HG03432 (cell line): ENCODE data around the gene SYT3.
"Not testable (repeated sequence)": the region's sequence is repeated elsewhere in the genome, so short reads cannot be mapped to it uniquely, and the experiment has no call there.

ENCODE experiments used
- ATAC-seq: cut with Tn5 transposase; IDR thresholded peaks from one replicate; pipeline ENCODE4 v1.9.1; 2021; ENCODE audit warnings: mild to moderate bottlenecking, moderate library complexity; ENCODE audit not compliant: unreplicated experiment

Gene SYT3

DNA sequence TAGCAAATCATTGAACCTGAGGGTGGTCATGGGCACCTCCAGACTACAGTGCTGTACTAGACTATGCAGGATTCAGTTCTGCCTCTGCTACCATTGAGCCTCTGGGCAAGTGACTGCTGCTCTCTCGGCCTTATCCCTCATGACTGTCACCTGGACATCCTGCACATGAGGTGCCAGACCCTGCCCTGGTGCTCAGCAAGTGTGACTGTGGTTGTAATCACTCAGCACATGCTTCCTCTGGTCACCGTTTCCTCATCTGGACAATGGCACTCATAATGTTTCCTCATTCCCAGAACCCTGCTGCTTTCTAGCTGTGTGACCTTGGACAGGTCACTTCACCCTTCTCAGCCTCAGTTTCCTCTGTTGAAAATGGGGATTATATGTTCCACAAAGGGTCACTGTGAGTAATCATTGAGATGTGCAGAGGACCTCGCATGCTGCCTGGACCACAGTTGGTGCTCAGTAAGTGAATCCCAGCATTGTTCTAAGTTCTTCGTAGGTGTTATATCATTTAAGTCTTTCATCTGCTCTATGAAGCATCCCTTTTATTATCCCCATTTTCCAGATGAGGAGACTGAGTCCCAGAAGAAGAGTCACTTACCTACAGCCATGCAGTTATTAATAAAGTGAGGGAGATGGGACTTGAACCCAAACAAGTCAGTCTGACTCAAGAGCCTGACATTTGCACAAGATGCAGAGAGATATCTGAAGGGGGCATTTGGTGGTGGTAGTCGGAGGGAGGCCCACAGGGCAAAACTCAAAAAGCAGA, 3.2 kb downstream of the SYT3 start:
- no peak for ATAC-seq

- ATAC-seq: no peak
These were observed 5.7 kb downstream of the SYT3 start for GRCh38 chr19:50633973-50634372.

DNA sequence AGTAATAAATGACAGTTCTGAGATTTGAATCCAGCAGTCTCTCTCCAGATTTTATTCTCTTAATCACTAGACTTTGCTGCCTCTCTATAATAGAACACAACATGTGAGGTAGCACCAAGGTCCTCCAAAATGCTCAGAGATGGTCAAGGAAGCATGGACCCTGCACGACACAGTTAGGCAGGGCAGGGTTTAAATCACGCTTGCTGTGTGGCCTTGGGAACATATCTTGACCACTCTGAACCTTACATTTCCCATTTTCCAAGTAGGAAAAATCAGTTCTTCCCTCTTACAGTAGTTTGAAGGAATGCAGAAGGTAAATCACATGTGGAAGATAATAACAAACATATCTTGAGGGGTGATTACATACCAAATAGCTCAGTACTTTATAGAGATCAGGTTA, 6.3 kb downstream of the SYT3 start:
- ATAC-seq: no peak

DNA sequence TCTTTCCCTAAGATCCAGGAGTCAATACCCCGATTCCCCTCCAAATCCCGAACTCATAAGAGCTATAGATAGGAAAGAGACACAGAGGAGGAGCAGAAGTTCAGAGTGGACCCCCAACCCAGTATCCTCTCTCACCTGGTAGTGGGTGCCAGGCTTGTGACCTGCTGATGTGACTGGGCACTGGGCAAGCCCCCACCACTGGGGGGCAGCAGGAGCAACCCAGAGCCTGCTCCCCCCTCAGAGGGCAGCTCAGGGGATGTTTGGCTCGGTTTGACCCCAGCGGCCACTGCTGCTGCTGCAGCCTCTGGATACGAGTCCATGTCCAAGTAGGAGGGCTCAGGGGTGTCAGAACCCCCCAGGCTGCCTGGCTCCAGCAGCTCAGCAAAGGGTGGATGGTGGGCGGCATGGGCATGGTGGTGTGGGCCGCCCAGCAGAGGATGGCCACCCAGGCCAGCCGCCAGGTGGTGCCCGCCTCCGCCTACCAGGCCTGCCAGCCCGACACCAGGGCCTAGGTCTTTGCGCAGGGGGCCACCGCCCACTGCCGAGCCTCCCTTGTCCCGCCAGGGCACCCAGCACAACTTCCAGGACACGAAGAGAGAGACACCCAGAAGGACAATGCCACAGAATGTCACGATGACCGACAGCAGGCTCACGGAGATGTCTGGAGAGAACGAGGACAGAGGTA, 7.4 kb downstream of the SYT3 start:
- no peak for ATAC-seq

- ATAC-seq: no peak
These were observed 9.9 kb downstream of the SYT3 start for GRCh38 chr19:50629801-50630200.

GRCh38 chr19:50629194-50629593, 10.5 kb downstream of the SYT3 start:
- no peak for ATAC-seq

DNA sequence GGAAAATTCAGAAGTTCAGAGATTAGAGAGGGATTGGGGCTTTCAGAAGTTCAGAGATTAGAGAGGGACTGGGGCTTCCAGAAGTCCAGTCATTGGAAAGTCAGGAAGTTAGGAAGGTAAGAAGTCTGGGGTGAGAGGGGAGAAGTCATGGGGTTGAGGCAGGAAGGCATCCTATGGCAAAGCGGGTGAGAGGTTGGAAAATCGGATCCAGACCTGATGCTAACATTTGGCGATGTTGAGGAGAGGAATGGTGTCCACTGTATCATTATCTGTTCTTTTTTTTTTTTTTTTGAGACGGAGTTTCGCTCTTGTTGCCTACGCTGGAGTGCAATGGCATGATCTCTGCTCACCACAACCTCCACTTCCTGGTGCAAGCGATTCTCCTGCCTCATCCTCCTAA, 11.1 kb downstream of the SYT3 start:
- ATAC-seq: no peak

DNA sequence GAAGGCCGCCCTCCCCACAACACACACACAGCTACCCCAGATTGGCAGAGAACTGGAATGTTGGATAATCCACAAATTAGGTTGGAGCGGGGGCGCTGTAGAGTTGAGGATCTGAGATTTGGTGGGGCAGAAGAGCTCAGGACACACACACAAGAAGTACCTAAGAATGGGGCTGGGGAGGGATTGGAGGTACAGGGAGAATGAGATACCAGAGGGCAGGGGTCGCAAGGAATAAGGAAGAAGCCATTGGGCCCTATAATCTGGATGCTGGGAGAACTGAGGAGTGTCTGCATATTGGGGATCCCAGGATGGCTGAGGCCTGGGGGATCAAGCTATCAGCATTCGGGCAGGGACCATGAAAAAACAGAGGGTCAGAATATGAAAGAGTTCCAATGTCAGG, 11.5 kb downstream of the SYT3 start:
- ATAC-seq: no peak

- no peak for ATAC-seq
These were observed 12.9 kb downstream of the SYT3 start for GRCh38 chr19:50626795-50627194.

DNA sequence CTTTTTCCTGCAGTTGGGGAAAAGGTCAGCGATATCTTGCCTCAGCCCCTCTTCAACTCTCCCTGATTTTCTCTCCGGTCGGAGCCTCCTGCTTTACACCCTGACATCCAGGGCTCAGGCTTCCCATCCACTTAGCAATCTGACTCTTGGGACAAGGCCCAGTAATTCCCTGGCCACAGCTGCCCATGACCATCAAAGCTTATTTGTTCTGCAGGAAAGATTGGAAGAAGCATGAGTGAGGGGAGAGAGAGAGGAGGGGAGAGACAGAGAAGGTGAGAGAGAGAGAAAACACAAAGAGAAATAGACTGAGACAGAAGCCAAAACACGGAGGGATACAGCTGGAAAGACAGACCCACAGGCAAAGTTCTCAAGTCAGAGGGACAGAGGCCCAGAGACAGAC, 13.7 kb downstream of the SYT3 start:
- ATAC-seq: no peak

DNA sequence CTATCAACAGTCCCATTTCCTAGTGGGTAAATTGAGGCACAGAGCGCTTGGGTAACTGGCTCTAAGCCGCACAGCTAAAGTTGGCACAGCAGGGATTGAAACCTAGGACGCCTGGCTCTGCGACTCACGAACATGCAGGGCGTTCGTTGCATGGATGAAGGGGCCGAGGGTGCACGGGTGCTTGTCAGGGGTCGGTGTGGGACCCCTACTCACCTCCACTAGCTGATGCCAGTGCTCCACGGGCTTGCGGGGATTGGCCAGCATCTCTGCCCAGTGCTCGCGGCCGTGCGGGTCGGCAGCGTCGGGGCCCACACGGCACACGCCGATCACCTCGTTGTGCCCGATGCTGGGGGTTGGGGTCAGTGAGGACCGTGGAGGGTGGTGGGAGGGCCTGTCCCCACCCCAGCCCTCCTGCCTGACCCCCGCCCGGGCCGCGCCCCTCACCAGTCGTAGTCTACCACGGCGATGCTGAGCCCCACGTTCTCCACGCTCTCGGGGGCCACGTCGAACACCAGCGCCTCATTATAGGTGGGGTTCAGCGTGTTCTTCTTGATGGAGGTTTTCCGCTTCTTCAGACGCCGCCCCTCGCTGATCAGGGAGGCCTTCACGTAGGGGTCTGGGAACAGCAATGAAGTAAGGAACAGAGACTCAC, 14.6 kb downstream of the SYT3 start:
- ATAC-seq: no peak

- ATAC-seq: not testable (repeated sequence)
These were observed 19.2 kb downstream of the SYT3 start for GRCh38 chr19:50620394-50620906.

DNA sequence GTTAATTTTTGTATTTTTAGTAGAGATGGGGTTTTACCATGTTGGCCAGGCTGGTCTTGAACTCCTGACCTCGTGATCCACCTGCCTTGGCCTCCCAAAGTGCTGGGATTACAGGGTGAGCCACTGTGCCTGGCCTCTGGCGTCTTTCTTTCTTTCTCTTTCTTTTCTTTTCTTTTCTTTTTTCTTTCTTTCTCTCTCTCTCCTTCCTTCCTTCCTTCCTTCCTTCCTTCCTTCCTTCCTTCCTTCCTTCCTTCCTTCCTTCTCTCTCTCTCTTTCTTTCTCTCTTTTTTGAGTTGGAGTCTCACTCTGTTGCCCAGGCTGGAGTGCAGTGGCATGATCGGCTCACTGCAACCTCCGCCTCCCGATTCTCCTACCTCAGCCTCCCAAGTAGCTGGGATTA, 20.5 kb downstream of the SYT3 start:
- ATAC-seq: not testable (repeated sequence)

DNA sequence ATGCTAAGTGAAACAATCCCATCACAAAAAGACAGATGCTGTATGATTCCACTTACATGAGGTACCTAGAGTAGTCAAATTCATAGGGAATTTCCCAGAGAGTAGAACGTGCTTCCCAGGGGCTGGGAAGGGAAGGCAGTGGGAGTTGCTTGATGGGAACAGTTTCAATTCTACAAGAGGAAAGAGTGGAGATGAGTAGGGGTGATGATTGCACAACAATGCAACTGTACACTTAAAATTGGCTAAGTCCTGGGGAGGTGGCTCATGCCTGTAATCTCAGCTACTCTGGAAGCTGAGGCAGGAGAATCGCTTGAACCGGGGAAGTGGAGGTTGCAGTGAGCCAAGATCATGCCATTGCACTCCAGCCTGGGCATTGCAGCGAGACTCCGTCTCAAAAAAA, 21.3 kb downstream of the SYT3 start:
- not testable (repeated sequence) for ATAC-seq

- ATAC-seq: not testable (repeated sequence)
These were observed 26.9 kb downstream of the SYT3 start for GRCh38 chr19:50612504-50613404.

GRCh38 chr19:50607874-50608785, 31.6 kb downstream of the SYT3 start:
- ATAC-seq: peak; percentile 72

DNA sequence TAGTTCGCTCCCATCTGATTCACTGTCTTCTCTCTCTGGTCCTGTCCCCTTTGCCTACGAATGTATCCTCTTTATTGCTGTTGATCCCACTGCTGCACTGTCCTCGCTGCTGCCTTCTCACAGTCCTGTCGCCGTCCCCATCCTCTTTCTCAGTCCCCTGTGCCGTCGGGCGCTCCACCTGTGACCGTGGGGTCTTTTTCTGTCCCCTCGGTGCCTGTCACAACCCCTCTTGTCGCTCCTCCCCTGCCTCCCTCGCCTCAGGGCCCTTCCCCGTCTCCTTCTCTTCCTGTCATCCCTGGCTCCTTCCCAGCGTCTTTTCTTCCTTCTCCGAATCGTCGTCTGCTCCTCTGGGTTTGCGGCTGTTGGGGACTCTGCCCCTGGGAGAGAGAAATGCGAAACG, 32.3 kb downstream of the SYT3 start:
- no peak for ATAC-seq

- ATAC-seq: not testable (repeated sequence)
These were observed 33.4 kb downstream of the SYT3 start for GRCh38 chr19:50606059-50606836.
